GM23338 (cell line): Measurements from ENCODE around the gene KANK4.

ENCODE experiments used
- CTCF ChIP-seq, 2 experiments: fragments of 200-600 bp in 1 of 2; sonication (generic) in 1 of 2; conservative IDR thresholded peaks; 2 replicates each; pipeline versions ENCODE4 v1.5.1 to v1.6.1; 2016 to 2017; ENCODE audit warnings: antibody characterized with exemption in 2 of 2, low read depth in 2 of 2, mild to moderate bottlenecking in 2 of 2, moderate library complexity in 1 of 2
- EZH2 ChIP-seq: fragments of 200-600 bp; sonication (generic); IDR thresholded peaks from one replicate; pipeline ENCODE4 v1.8.0; 2017; ENCODE audit warnings: antibody characterized with exemption, mild to moderate bottlenecking, low read depth; ENCODE audit not compliant: unreplicated experiment
- EZH2phosphoT487 ChIP-seq: fragments of 200-600 bp; sonication (generic); IDR thresholded peaks from one replicate; pipeline ENCODE4 v1.8.1; 2018; ENCODE audit warnings: antibody characterized with exemption; ENCODE audit not compliant: unreplicated experiment
- JUNB ChIP-seq: IDR thresholded peaks from one replicate; pipeline ENCODE4 v1.6.1; 2016; ENCODE audit warnings: antibody characterized with exemption; ENCODE audit not compliant: unreplicated experiment
- POLR2AphosphoS5 ChIP-seq: IDR thresholded peaks from 2 replicates; pipeline ENCODE4 v1.6.1; 2016; ENCODE audit warnings: antibody characterized with exemption, low read depth
- STAT1 ChIP-seq: IDR thresholded peaks from one replicate; pipeline ENCODE4 v1.6.1; 2016; ENCODE audit warnings: antibody characterized with exemption; ENCODE audit not compliant: unreplicated experiment
- ZNF462 ChIP-seq: fragments of 250-450 bp; sonication (Bioruptor Pico); IDR thresholded peaks from 2 replicates; pipeline ENCODE4 v1.5.0; 2020; ENCODE audit warnings: mild to moderate bottlenecking, moderate library complexity

GRCh38 chr1:62309906-62310305, 9.3 kb downstream of the KANK4 start:
- no peak for TF ChIP-seq EZH2
- no peak for TF ChIP-seq CTCF (conservative IDR thresholded peaks at IDR 0.05; ENCODE audit: low read depth in 2 of 2)
- no peak for TF ChIP-seq POLR2AphosphoS5
- TF ChIP-seq ZNF462 (CRISPR knock-in tag): no peak
- TF ChIP-seq EZH2phosphoT487: no peak
- TF ChIP-seq STAT1: no peak
- no peak for TF ChIP-seq JUNB
